NOMO-1 treated with dmso at 0.1 percent for 144 hours (cell line): Measurements from ENCODE around the gene JAZF1.

Source experiments
- DNase-seq: peaks from one replicate; lab custom pipeline; 2025; ENCODE audit not compliant: unreplicated experiment; lab: John Stamatoyannopoulos, UW

The JAZF1 gene

DNA sequence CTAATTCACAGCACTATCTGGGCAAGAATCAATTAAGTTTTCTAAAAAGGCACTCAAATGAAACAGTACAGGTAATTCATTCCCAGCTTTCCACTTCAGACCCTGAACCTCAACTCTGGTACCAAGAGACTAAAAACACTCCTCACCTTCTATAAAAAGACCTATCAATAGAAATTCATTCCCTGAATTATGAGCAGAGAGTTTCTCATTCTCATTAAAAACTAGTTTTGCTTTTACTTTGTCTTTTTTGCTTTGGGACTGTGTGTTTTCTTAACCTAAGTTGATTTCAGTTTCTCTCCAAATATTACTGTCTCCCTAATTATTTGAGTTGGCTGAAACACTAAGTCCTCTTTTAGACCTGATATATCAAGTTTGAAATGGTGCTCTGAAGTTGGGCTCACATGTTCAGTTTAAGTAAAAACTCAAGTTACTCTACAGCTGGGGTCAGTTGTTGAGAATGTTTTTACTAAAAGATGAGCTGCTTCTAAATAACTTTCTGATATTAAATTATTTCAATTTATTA lies 189.5 kb downstream of the JAZF1 start:
- no peak for DNase-seq

DNA sequence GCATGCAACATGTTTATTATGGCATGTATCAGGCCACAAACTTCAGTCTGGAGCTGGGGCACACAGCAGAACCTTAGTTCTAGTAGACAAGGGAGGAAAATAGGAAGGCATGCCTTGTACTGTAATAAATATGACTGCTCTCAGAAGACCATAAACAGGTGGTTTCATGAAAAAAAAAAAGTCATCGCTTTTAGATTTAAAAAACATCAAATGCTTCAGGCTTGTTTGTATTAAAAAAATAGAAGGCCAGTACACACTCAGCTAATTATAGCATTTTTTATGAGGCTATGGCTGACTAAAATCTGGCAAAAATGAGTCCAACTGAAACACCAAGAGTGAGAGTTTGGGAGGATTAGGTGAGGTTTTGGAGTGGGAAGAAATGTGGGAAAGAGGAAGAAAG lies 204.1 kb downstream of the JAZF1 start:
- DNase-seq = no peak

DNA sequence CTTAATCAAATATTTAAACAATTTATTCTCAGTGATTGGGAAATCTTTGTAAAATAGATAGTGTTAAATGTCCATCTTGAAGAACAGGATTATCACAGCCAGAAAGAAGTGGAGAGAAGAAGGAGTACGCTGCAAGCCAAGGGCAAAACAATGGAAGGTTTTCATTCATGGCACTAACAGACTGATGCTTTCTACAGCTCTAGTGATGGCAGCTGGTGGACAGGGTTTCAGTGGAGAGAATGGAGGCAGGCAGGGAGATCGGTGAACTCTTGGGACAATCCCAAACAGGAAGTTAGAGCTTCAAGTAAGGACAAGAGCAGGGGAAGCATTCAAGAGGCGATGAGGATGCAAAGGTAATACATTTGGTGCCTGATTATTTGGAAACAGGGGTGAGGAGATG lies 207.0 kb downstream of the JAZF1 start:
- no peak for DNase-seq

DNA sequence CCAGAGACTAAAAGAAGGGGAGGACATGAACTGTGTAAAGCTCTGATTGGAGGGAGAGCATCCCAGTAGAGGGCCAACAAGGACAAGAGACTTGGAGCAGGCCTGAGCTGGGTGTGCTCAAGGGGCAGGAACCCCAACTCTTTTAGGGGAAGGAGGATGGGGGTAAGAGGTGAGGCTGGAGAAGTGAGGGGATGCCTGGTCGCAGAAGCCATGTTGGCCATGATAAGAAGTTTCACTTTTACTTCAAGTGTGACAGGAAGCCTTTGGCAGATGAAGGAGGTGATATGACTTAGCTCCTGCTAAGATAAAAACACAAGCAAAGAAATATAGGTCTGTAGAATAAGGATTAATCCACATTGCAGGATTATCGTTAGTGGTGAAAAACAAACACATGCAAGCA lies 208.3 kb downstream of the JAZF1 start:
- no peak for DNase-seq

DNA sequence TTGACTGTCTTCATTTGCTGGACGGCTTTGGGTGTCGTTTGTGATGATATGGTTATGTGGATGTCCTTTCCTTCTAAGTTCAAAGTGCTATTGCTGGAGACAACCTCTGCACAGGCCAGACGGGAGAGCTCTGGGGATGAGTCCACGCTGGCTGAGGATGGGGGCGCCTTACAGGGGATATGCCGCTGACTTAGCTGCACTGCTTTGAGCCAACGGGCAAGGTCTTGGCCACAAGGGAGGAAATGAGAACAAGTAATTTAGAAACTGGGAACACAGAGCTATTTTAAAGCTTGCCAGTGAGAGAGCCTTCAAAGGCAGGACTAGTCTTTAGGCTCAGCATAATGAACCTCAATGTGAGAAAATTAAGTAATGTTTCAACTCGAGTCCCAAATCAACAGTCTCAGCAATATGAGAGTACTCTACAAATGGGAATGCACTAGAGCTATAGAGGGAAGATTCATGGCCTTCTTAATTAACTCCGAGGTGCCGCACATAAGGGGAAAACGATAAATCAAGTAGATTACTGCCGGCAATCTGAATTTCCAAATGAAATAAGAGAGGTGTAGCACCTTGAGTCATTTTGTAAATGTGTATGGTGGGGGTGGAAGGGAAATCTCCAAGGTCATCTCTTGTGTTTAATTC lies 209.3 kb downstream of the JAZF1 start:
- DNase-seq = no peak

DNA sequence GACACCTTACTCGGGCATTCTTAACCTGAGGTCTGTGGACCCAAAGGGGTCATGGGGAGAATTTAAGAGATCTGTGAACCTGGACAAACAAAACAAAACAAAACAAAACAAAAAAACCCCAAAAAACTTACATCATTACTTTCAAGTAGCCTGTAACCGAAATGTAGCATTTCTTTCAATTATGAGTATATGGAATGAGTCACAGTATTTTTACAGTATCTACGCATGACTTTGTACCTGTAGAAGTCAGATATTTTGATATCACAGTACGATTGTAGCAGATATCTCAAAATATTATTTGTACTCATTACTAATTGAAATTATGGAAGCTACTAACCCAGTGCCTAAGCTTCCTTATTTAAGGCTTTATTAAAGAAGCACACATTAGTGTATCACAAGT lies 210.2 kb downstream of the JAZF1 start:
- DNase-seq = no peak

DNA sequence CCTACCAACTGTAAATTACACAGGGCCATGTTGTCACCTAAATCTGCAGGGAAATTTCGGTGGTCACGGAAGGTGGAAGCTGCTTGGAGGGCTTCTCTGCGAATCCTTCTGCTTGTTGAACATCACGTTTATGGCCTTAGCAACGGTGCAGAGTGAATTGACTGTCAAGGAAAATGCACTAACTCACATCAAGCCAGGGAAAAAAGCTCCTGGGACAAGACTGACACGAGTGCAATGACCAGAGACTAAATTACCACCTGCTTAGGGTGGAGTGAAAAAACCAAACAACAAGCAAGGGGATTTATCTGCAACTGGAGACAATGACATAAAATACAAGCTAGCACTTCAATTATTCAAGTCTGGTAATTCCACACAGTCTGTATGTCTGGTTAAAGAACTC lies 211.2 kb downstream of the JAZF1 start:
- no peak for DNase-seq

DNA sequence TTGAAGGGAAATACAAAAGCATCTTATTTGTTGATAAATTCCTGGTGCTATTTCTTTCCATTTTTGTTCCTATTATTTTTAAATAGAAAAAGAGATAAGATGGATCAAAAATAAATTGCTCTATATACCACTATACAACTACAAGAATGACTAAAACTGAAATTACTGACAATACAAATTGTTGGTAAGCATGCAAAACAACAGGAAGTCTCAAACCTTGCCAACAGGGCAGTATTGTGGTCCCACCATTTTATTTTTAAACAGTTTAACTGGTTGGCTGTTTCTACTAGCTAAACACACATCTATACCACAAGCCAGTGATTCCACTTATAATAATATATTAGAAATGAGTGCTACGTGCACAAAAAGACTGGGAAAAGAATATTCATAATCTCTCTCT lies 213.0 kb downstream of the JAZF1 start:
- no peak for DNase-seq

DNA sequence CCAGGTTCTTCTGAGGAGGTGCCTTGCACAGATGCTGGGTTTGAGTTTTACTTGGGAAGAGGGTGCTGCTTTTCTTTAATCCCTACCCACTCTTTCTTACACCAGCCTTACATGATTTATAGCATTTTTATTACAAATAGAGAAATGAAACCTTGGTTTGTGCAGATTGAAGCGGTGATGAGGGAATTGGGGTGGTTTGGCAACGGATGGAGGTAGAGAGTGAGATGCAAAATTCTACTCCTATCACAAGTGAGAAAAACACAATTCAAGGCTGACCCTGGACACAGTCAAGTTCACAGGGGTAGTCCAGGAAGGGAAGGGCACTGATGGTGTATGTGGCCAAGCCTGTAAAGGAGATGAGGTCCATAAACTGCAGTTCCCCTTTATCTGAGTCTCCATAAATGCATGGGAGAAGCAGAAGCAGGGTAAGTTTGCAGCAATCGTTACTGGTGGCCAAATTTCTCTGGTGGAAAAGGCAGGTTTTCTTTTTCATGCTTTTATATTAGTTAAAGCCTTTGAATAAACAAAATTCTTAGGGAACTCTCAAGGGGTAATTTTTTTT lies 214.3 kb downstream of the JAZF1 start:
- peak; percentile 43 for DNase-seq

DNA sequence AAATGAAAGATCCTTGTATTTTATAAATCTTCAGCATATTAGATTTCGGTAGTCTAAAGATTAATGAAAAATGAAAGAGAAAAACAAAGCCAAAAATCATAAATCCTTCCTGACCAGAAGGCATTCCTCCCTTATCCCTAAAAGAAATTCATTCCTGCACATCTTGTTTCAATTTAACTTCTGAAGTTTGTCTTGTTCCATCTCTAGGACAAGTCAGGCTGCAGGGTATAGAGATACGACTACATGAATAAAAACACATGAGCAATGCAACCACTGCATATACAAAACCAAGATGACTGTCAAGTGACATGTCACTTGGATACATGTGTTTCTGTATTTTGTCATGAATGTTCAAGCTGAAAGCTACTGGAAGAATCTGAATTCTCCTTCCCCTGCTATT lies 214.9 kb downstream of the JAZF1 start:
- no peak for DNase-seq

DNA sequence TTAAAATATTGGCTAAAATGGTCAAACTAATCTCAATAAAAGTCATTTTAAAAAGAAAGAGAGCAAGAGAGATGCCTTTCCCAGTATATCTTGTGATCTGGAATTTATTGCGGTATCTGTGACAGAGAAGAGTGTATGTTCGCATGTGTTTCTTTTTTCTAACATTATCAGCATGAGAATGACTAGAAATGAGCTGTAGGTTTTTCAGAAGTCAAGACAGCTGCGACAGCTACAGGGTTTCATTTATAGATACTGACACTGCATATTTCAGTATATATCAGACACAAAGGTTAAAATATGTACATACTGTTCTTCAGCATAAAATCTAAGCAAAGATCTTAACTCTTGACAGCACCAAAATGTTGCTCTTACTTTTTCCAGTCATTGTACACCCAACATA lies 215.8 kb downstream of the JAZF1 start:
- DNase-seq = no peak

DNA sequence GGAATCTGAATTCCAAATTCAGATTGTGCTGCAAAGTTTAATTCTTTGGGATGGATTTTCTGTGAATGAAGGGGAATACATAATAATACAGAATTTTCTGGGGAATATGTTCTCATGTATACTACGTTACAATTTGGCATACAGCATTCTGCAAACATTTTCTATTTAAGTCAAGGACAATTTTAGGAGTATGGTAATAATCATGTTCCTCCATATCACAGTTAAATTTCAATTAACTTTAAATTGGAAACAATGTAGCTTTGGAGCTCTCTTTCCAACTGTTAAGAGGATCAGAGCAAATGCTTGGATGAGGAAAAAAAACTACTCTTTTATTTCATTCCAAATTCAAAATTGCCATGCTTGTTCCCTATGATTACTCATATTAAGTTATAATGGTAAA lies 217.5 kb downstream of the JAZF1 start:
- no peak for DNase-seq

DNA sequence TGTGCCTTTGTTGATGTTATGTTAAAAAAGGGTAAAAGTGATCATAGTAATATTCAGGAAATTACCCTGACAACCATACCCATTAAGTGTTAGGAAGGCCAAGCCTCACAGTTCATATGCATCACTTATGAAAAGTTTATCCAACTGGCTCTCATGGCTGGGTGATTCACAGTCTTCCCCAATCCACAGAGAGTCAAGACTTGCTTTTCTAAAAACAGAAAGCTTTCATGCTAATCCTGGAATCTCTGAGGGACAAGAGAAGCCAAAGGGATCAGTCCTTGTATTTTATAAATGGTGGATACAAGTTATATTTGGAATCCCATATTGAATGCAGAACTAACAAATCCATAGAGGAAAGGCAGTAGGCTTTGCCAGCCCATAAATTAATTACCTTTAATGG lies 218.3 kb downstream of the JAZF1 start:
- no peak for DNase-seq

DNA sequence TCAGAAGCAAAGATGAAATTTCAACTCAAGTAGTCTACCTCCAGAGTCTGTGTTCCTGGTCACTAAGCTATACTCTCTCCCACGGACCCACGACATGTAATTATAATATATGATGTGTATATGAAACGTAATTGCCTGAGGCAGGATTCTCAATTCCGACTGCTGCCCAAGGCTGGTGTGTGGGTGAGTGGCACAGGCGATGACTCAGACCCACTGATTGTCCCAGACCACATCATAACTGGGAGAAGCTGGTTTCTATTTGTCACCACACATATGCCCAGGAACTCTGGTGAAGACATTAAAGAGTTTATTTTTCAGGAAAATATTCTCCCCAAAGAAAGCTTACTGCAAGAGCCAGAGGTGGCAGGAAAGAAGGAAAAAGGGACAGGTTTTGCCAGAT lies 219.3 kb downstream of the JAZF1 start:
- DNase-seq = no peak

DNA sequence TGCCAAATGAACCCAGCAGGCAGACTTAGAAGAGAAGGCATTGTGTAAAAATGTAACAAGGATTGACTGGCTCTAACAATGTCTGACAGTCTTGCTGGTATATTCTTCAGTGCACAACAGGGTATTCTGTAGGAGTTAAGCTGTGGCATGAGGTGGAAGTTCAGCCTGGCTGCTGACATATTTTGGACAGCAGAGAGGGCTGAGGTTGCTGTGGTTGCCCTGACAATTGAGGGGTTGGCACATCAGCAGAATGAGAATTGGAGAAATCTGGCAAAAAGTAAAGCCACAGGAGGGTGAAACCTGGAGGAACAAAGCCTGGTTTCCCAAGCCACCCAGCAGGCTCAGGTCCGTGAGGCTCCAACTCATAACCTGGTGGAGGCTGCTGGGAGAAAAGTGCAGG lies 220.2 kb downstream of the JAZF1 start:
- no peak for DNase-seq

DNA sequence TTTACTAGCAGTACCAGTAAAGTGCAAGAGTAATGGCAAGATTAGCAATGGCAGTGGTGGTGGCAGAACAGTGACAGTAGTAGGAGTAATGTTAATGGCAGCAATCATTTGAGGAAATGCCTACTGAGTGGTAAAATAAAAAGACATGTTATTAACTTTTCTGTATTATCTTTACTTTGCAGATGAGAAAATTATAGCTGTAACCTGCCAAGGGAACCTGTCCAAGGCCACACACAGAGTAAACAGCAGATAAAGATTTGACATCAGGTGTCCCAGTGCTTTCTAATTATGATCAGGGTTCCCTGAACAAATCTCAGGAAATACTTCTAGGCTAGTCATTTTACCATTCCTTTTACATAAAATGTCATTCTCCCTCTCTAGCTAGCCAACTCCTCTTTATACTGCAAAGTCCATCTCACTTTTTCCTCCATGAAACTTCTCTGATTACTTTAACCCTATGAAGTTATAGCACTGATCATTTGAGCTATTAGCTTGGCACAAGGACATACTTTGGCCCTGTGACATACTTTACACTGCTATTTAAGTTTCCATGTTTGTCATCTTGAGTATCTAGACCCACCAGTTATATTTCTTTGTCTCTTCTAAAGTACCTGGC lies 221.6 kb downstream of the JAZF1 start:
- no peak for DNase-seq

DNA sequence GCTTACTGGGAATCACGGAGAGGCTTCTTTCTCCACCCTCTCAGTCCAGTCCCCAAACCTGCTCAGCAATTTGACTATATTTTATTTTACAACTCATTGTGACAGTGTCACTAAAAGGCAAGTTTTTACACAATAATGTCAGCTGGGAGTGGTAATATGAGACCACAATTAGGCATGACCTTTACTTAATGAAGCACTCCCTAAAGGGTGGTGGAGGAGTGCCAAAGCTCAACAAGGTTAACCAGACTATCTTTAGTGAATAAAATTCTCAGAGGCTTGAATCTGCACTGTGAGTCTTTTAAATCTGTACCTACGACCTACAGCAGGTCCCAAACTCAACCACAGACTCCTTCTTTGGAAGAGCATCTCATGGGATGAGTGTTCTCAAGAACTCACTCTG lies 225.0 kb downstream of the JAZF1 start:
- DNase-seq = no peak

DNA sequence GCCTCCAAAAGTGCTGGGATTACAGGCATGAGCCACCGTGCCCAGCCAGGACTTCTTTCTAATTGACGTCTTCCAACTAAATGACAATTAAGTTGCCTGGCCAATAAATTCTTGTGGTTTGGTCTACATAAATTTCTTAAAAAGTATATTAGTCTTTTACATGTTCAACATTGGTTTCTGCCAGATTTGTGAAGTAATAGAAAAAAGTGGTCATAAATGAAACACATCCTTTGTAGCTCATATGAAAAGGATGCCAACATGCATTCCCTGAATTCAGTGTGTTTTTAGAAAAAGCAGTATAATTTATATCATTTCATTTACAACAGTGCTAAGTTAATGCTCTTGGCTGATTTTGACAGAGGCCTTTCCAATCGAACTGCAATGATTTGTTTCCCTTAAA lies 225.6 kb downstream of the JAZF1 start:
- no peak for DNase-seq

DNA sequence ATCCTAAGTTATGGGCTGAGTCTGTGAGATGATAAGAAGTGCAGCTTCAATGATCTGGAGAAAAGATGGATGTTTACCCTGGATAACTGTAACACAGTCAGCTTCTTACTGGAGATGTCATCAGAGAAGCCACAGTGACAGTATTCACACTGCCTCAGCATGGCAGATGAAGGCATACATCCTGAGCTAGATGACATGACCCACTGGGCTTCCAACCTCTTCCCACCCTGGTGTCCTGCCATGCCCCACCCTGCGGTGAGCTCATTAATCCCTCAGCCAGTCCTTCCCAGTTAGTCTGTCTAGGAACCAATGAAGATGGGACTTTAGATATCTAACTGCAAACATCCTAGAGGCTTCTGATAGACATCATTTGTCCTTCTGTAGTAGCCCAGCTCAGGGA lies 226.8 kb downstream of the JAZF1 start:
- DNase-seq = no peak

DNA sequence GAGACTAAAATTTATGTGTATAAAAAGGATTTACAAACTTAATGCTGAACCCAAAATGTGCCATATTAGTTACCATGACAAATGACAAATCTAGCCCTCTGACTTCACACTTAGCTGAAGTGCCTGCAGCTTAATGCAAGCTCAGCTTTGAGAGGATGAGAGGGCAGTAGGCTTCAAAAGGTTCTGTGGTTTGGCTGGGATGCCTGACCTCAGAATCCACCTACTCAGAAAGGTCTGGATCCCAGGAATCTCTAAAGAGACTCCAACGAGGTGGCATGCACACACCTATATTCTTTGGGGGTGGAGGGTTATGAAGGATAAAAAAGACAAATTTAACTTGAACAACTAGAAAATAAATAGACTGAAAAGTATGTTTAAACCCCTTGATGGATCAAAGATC lies 227.2 kb downstream of the JAZF1 start:
- DNase-seq = no peak

DNA sequence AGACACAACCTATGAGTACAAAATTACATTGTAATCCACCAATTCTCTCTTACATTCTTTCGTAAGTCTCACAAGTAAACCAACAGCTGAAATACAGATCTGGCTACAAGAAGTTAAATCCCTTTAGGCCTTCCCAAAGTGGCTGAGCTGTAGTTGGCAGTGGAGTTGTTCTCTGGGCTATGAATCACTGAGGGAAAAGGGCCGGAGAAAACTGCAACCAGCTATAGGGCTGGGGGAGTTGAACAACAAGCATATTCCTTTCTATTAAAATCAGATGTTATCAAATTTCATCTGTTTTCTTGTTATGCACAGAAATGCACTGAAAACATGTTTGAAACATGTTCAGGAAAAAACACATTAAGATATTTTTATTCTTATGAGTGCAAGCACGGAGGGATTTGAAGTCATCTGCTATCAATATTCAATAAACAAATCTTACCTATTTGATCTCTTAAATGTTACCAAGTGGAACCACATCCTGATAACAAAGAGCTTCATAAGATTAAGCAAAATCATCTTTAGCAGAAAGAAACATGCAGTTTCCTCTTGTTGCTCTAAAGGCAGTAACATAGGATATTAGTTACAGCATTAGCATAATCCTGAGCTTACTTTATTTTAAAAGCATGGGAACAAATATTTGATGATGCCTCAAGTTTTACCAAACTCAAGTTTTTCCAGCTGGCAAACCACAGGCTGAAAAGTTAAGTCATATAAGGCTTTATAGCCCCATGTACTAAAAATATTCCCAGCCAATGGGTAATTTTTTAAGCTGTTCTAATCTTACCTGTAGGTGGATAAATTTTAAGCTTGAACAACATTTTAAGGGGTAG lies 227.9 kb downstream of the JAZF1 start:
- DNase-seq = no peak

DNA sequence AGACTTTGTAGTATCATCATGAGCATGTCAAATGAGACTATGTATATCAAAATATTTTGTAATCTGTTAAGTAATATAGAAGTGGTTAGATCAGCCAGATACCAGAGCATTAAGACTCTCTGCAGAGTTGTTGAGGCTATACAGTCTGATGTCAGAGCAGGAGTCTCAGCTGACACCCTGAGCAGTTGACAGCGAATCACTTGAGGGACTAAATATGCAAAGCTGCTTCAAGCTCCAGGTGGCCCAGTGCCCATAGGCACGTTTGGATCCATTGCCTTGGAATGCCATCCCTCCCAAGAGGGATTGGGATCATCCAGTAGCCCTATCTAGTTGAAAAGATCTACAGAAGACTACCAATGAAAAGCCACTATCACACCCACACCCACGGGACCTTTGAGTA lies 230.5 kb downstream of the JAZF1 start:
- no peak for DNase-seq
